HAP-1 (cell line): ENCODE measurements around the gene APCDD1.

Source experiments
- DNase-seq, 2 experiments: peaks; one replicate each; pipeline ENCODE4 v3.0.0-alpha.2; 2016 to 2020; ENCODE audit warnings: low spot score in 2 of 2
- H3K27me3 ChIP-seq: fragments of 250-450 bp; sonication (Bioruptor Pico); 2 replicates; pipeline ENCODE4 v1.5.1; 2020; ENCODE audit warnings: low read depth, mild to moderate bottlenecking, moderate library complexity
- H3K36me3 ChIP-seq: fragments of 250-450 bp; sonication (Bioruptor Pico); replicated peaks from 2 replicates; pipeline ENCODE4 v1.5.1; 2020; ENCODE audit warnings: mild to moderate bottlenecking
- H3K4me1 ChIP-seq: fragments of 250-450 bp; sonication (Bioruptor Pico); 2 replicates; pipeline ENCODE4 v1.5.1; 2020; ENCODE audit warnings: mild to moderate bottlenecking
- H3K4me3 ChIP-seq: fragments of 250-450 bp; sonication (Bioruptor Pico); 2 replicates; pipeline ENCODE4 v1.5.1; 2020; ENCODE audit warnings: mild to moderate bottlenecking, moderate library complexity
- H3K9me3 ChIP-seq: fragments of 250-450 bp; sonication (Bioruptor Pico); 2 replicates; pipeline ENCODE4 v1.5.1; 2020; ENCODE audit warnings: mild to moderate bottlenecking, moderate library complexity
- in situ Hi-C: fragments of 300-500 bp; cut with MboI; formaldehyde crosslinking; loops from 3 replicates; pipeline ENCODE4 v1.14.3; 2020; ENCODE audit warnings: low sequenced_read_pairs, inconsistent platforms, mixed read lengths

The APCDD1 gene

DNA sequence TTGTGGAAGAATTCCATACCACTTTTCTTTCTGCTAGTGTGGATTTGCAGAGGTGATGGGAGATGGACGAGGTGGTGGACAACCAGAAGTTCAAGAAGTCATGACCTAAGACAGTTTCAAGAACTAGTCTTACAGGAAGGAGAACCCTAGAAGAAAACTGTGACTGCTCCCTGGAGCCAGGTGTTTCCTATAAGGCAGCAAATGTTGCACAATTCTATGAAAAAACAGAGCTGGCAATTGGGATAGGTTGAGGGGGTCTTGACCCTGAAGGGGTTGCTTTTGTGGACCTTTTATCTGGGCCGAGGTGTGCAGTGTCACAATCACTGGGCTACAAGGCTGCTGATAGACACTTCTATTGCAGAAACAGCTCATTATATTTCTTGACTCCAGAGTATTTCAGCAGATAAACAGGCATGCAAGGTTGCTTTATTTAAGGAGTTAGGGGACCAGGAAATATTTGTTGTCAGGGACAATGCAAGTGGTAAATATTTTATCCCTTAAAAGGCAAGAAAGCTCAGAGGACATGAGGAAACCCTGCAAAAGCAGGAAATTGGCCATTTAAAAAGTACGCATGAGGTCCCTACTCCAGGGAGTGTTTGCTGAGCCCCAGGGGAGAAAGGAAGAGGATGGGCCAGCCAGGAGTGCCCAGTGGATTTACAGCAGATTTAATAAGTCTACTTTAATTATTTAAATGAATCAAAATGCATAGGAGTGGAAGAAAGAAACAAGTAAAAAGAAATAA, 22.9 kb downstream of the APCDD1 start:
- in situ Hi-C loops, result no loop called here
- H3K9me3 ChIP-seq, result no peaks in the 10 kb centered on the region
- no peaks in the 10 kb centered on the region for H3K4me1 ChIP-seq
- 0 out of 2 replicates have a peak, but pooled peaks cover 3% of the 10 kb centered on the region for H3K27me3 ChIP-seq
- no peak overlapping the region for H3K4me3 ChIP-seq
- DNase-seq, result no peak
- H3K36me3 ChIP-seq, result no peaks in the 10 kb centered on the region

DNA sequence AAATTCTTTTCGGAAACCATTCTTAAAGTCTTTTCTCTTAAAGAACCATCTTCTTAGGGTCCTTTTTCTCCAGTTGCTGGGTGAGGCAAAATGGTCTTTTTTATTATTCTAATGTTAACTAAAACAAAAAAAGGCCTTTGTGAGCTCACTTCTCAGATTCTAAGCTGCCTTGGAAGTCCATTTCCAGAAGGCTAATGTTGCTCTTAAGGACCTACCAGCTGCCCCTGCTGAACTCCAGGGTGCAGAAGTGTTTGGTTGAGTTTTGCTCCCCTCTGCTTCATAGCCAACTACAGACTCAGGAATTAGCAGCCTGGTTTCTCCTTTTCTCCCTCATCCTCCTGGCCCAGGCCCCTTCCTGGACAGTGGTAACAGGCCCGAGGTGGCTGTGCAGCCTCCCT, 23.4 kb downstream of the APCDD1 start:
- no peaks in the 10 kb centered on the region for H3K36me3 ChIP-seq

GRCh38 chr18:10481831-10482230, 27.4 kb downstream of the APCDD1 start:
- no peaks in the 10 kb centered on the region for H3K4me1 ChIP-seq
- no peak overlapping the region for H3K4me3 ChIP-seq
- H3K9me3 ChIP-seq, result no peaks in the 10 kb centered on the region
- no peaks in the 10 kb centered on the region for H3K36me3 ChIP-seq
- in situ Hi-C loops, result no loop called here
- no peaks in the 10 kb centered on the region for H3K27me3 ChIP-seq
- no peak for DNase-seq

More for the DNA sequence above, 23.4 kb downstream of the APCDD1 start:
- no peaks in the 10 kb centered on the region for H3K9me3 ChIP-seq
- H3K4me3 ChIP-seq, result no peak overlapping the region
- H3K27me3 ChIP-seq, result 0 out of 2 replicates have a peak, but pooled peaks cover 3% of the 10 kb centered on the region
- DNase-seq, result no peak
- H3K4me1 ChIP-seq, result no peaks in the 10 kb centered on the region
- in situ Hi-C loops, result no loop called here

DNA sequence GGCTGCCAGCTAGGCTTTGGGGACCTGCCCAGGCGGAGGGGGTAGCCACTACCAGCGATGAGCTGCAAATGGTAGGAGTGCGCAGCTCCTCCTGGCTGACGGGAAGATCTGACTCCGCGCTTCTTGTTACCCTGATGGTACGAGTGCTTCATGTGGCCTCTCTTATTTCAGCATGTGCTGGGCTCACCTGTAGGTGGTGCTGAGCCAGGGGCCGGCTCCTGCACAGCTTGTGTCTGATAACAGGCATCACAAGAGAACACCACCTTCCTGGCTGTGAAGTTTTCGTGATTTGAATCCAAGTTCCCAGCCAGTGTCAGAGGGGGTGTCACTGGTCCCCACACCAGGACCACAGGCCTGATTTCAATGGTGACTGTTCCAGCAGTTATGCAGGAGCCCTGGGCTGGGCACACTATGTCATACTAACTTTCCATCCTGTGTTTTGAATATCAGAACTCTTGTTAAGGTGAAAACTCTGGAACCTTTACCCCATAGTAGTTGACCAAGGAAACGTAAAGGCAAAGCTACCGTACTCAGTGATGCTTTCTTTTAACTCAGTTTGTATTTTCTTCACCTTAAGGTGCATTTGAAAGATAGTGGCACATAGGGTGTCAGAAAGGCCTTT, 28.0 kb downstream of the APCDD1 start:
- no peak overlapping the region for H3K4me3 ChIP-seq
- DNase-seq, result no peak
- in situ Hi-C loops, result no loop called here
- H3K9me3 ChIP-seq, result no peaks in the 10 kb centered on the region
- H3K27me3 ChIP-seq, result no peaks in the 10 kb centered on the region
- H3K4me1 ChIP-seq, result no peaks in the 10 kb centered on the region
- H3K36me3 ChIP-seq, result no peaks in the 10 kb centered on the region

- Histone ChIP-seq H3K4me3 (no peak overlapping the region), H3K27me3 (no peaks in the 10 kb centered on the region), H3K9me3 (no peaks in the 10 kb centered on the region), H3K36me3 (no peaks in the 10 kb centered on the region), H3K4me1 (no peaks in the 10 kb centered on the region)
- in situ Hi-C loops, result no loop called here
- DNase-seq, result no peak
Observed at GRCh38 chr18:10482985-10483949, 28.8 kb downstream of the APCDD1 start.

DNA sequence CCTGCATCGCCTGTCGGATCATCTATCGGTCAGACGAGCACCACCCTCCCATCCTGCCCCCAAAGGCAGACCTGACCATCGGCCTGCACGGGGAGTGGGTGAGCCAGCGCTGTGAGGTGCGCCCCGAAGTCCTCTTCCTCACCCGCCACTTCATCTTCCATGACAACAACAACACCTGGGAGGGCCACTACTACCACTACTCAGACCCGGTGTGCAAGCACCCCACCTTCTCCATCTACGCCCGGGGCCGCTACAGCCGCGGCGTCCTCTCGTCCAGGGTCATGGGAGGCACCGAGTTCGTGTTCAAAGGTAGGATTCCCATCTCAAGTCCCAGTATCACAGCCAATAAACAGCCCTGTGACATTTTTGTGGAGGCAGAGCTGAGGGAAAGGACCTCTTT, 31.0 kb downstream of the APCDD1 start:
- Histone ChIP-seq H3K9me3 (no peaks in the 10 kb centered on the region), H3K27me3 (no peaks in the 10 kb centered on the region), H3K4me3 (no peak overlapping the region), H3K36me3 (no peaks in the 10 kb centered on the region), H3K4me1 (no peaks in the 10 kb centered on the region)
- in situ Hi-C loops, result no loop called here
- DNase-seq, result no peak

- Histone ChIP-seq H3K36me3 (no peaks in the 10 kb centered on the region), H3K27me3 (no peaks in the 10 kb centered on the region), H3K4me3 (no peak overlapping the region), H3K9me3 (no peaks in the 10 kb centered on the region), H3K4me1 (no peaks in the 10 kb centered on the region)
- DNase-seq, result no peak
- in situ Hi-C loops, result no loop called here
Observed at GRCh38 chr18:10486362-10486761, 31.9 kb downstream of the APCDD1 start.

DNA sequence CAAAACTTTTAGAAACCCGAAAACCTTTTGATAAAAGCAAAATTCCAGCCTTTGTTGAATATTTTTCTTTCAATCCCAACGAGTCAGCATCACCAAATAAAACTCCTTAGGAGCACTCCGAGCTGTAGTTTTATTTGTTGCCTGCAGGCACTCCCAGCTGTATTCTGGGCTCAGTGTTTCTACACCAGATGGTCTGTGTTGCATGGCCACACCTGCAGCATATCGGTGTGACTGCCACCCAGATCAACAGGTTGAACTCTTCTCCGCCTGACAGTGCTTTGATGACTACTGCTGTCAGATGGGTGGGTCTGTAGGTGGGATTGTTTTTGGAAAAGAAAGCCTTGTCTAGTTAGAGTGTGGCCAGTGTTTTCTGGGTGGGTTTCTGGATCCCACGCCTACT, 32.7 kb downstream of the APCDD1 start:
- in situ Hi-C loops, result no loop called here
- H3K4me3 ChIP-seq, result no peak overlapping the region
- no peak for DNase-seq
- H3K4me1 ChIP-seq, result no peaks in the 10 kb centered on the region
- no peaks in the 10 kb centered on the region for H3K36me3 ChIP-seq
- H3K27me3 ChIP-seq, result no peaks in the 10 kb centered on the region
- no peaks in the 10 kb centered on the region for H3K9me3 ChIP-seq

DNA sequence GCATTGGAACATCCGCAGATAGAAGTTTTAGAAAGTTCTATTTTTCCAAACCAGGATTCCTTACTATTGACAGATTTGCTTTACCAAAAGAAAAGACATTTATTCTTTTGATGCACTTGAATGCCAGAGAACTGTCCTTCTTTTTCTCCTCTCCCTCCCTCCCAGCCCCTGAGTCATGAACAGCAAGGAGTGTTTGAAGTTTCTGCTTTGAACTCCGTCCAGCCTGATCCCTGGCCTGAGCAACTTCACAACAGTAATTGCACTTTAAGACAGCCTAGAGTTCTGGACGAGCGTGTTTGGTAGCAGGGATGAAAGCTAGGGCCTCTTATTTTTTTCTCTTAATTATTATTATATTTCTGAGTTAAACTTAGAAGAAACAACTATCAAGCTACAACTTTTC, 33.6 kb downstream of the APCDD1 start:
- Histone ChIP-seq H3K27me3 (no peaks in the 10 kb centered on the region), H3K4me1 (no peaks in the 10 kb centered on the region), H3K9me3 (no peaks in the 10 kb centered on the region), H3K4me3 (no peak overlapping the region), H3K36me3 (no peaks in the 10 kb centered on the region)
- no peak for DNase-seq
- in situ Hi-C loops, result no loop called here

DNA sequence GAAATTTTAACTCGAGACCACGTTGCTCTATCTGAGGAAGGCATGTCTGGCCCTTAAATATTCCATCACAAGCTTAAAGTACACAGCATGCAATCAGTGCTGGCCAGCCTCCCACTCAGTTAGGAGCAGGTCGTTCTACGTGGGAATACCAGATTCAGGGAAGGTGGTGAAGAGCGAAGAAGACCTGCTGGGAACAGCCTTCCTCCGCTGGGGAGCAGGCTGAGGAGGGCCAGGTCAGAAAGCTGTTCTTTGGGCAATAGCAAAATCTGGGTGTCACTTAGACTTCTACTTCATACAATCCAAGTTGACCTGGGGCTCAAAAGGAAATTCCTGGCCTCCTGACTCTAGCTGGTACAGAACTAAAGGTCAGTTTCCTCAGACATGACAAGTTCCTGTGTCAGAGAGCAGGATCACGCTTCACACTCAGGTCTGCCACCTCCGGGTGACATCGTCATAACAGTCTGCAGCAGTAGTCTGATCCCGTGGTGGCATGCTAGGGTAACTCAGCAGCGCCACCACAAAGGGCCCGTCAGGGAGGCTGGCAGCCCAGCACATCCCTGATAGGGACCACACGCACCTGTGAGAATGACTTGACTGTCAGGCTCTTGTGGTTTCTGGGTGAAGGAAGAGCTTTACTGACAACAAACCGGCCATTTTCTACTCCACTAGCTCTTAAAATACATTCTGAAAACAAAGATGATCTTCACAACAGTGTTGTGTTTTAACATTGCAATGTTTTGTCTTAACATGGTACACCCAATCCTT, 36.1 kb downstream of the APCDD1 start:
- Histone ChIP-seq H3K27me3 (no peaks in the 10 kb centered on the region), H3K4me1 (no peaks in the 10 kb centered on the region), H3K4me3 (no peak overlapping the region), H3K36me3 (no peaks in the 10 kb centered on the region), H3K9me3 (no peaks in the 10 kb centered on the region)
- peak; percentile 9 to 55 for DNase-seq
- in situ Hi-C loops, result no loop called here

DNA sequence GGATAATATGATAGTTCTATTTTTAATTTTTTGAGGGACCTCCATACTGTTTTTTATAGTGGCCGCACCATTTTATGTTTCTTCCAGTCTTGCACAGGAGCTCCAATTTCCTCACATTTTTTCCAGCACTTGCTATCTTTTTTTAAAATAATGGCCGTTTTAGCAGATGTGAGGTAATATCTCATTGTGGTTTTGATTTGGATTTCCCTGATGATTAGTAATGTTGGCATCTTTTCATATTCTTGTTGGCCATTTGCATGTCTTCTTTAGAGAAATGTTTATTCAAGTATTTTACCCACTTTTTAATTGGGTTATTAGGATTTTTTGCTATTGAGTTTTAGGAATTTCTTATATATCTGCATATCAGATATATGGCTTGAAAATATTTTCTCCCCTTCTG, 41.5 kb downstream of the APCDD1 start:
- Histone ChIP-seq H3K9me3 (no peaks in the 10 kb centered on the region), H3K4me1 (no peaks in the 10 kb centered on the region), H3K27me3 (no peaks in the 10 kb centered on the region), H3K4me3 (no peak overlapping the region), H3K36me3 (no peaks in the 10 kb centered on the region)
- in situ Hi-C loops, result no loop called here
- DNase-seq, result no peak

GRCh38 chr18:10497206-10497749, 42.8 kb downstream of the APCDD1 start:
- Histone ChIP-seq H3K27me3 (no peaks in the 10 kb centered on the region), H3K4me1 (no peaks in the 10 kb centered on the region), H3K9me3 (no peaks in the 10 kb centered on the region), H3K36me3 (no peaks in the 10 kb centered on the region), H3K4me3 (no peak overlapping the region)
- DNase-seq, result no peak
- in situ Hi-C loops, result no loop called here

GRCh38 chr18:10499230-10499629, 44.8 kb downstream of the APCDD1 start:
- Histone ChIP-seq H3K27me3 (no peaks in the 10 kb centered on the region), H3K9me3 (no peaks in the 10 kb centered on the region), H3K36me3 (no peaks in the 10 kb centered on the region), H3K4me3 (no peak overlapping the region), H3K4me1 (no peaks in the 10 kb centered on the region)
- in situ Hi-C loops, result no loop called here
- no peak for DNase-seq
